Stomach (tissue), 9 donors: ENCODE results near the gene ZNHIT1. TPM values are rescaled to one million over a fixed set of nuclear protein-coding genes. Genes with fewer than 3 reads are reported as not detected.

Experiments
- DNase-seq, 2 donors: peaks; one replicate each; pipeline versions ENCODE4 v3.0.0 to v3.0.0-alpha.2; 2013 to 2019
- H3K27ac ChIP-seq, 5 donors: fragments of 200-600 bp in 4 of 5; sonication (generic) in 4 of 5; one replicate each; pipeline ENCODE4 v1.5.1; 2013 to 2019; ENCODE audit warnings: mild to moderate bottlenecking in 1 of 5, moderate library complexity in 1 of 5
- H3K27me3 ChIP-seq, 3 donors: fragments of 200-600 bp; sonication (generic); one replicate each; pipeline ENCODE4 v1.5.1; 2017 to 2019; ENCODE audit warnings: mixed run types in 1 of 3
- H3K36me3 ChIP-seq, 4 donors: fragments of 200-600 bp; sonication (generic); 1 replicate in 3 of 4; 2 replicates in 1 of 4; pipeline ENCODE4 v1.5.1; 2016 to 2019
- H3K4me1 ChIP-seq, 4 donors: fragments of 200-600 bp; sonication (generic); one replicate each; pipeline ENCODE4 v1.5.1; 2016 to 2019
- H3K4me3 ChIP-seq, 4 donors: fragments of 200-600 bp; sonication (generic) in 3 of 4; one replicate each; pipeline ENCODE4 v1.5.1; 2016 to 2019; ENCODE audit warnings: mild to moderate bottlenecking in 1 of 4
- H3K9me3 ChIP-seq, 4 donors: fragments of 200-600 bp; sonication (generic); one replicate each; pipeline ENCODE4 v1.5.1; 2016 to 2019
- EP300 ChIP-seq: sonication (generic); formaldehyde crosslinking; IDR thresholded peaks from one replicate; pipeline ENCODE4 v1.6.1; 2017; ENCODE audit warnings: antibody characterized with exemption
- POLR2A ChIP-seq, 4 donors: fragments of 450-650 bp; IDR thresholded peaks; one replicate each; pipeline ENCODE4 v1.6.1; 2016; ENCODE audit warnings: antibody characterized with exemption in 4 of 4, control low read depth in 2 of 4, mild to moderate bottlenecking in 1 of 4, moderate library complexity in 1 of 4
- POLR2AphosphoS5 ChIP-seq, 3 donors: sonication (generic); formaldehyde crosslinking; IDR thresholded peaks; one replicate each; pipeline ENCODE4 v1.6.1; 2016; ENCODE audit warnings: antibody characterized with exemption in 3 of 3
- WGBS, 5 donors: extraction: QIAGEN DNeasy Blood & Tissue Kit in 3 of 5; methylation state at CpG; one replicate each; pipeline versions ENCODE4 v1.1.5 to v1.1.7; 2013 to 2018; 5-methylcytosine and 5-hydroxymethylcytosine counted together
- intact Hi-C: fragments of 100-400 bp; cut with DNase I; formaldehyde crosslinking; loops from one replicate; pipeline ENCODE4 v1.15.1; 2023; ENCODE audit warnings: low total_unique reads
- polyA plus RNA-seq, 3 donors: library from polyadenylated mRNA; stranded (reverse); fragments of 200-250 nt; gene quantifications; one replicate each; pipeline ENCODE4 v1.2.3, GENCODE V29; 2013
- total RNA-seq, 5 donors: library from RNA; depleted of rRNA; stranded (reverse); fragments of >200 nt; gene quantifications; one replicate each; pipeline versions ENCODE4 v1.1.0 to v1.2.3, GENCODE V29; 2014 to 2016
- TF ChIP-seq, protein P1 (sequence below), 7 experiments: fragments of 450-650 bp in 4 of 7; fragments of 200-600 bp in 3 of 7; sonication (generic) in 3 of 7; IDR thresholded peaks; one replicate each; pipeline ENCODE4 v1.5.1; 2016 to 2019; ENCODE audit warnings: antibody characterized with exemption in 7 of 7, control low read depth in 2 of 7, mild to moderate bottlenecking in 1 of 7
- donor health status: healthy with polysubstance abuse.
- donor health status: Bipolar disorder and iron deficiency.
- donor health status: healthy.

ZNHIT1 gene
- total and polyA plus RNA-seq, 8 donors, result 22.8 to 170 (median 115) TPM

DNA sequence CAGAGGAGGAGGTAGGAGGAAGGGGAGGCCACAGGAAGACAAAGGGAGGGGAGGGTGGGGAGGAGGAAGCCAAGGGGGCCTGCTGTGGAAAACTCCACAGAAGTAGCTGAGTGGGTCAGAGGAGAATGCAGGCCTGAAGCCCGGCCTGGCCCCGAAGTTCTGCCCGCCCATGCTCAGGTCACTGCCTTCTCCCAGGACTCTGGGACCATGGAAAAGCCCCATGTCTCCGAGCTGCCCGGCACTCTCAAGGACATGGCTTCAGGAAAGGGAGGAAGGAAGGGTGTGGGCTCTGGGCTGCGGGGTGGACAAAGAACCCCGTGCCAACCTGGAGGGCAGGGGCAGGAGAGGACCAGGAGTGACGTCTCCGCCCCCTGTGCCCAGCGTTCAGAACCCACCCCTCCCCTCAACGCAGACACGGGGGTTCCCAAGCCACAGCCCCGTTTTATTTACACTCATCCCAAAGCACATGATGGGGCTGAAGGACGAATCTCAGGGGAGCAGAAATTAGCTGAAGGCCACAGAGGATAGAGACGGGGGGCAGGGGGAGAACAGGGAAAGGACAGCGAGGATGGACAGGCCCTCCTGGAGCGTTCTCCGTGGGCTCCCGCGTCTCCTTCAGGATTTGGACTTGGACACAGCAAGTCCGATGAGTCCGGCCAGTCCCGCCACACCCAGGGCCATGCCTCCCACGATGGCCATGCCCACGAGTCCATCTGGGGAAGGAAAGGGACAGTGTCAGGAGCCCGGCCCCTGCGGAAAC is 21.4 kb downstream of the ZNHIT1 start:
- Histone ChIP-seq H3K9me3 (no peaks in the 10 kb centered on the region), H3K4me1 (peaks cover 18 to 83% (median 56%) of the 10 kb centered on the region in 4 donors), H3K36me3 (peaks cover 18 to 61% (median 53%) of the 10 kb centered on the region in 4 donors), H3K4me3 (no peak overlapping the region), H3K27me3 (no peaks in the 10 kb centered on the region), H3K27ac (peak overlapping the region; percentile 42 to 82 (median 63))
- TF ChIP-seq POLR2AphosphoS5 (IDR thresholded peaks at IDR 0.05), result no peak
- TF ChIP-seq, protein P1, sequence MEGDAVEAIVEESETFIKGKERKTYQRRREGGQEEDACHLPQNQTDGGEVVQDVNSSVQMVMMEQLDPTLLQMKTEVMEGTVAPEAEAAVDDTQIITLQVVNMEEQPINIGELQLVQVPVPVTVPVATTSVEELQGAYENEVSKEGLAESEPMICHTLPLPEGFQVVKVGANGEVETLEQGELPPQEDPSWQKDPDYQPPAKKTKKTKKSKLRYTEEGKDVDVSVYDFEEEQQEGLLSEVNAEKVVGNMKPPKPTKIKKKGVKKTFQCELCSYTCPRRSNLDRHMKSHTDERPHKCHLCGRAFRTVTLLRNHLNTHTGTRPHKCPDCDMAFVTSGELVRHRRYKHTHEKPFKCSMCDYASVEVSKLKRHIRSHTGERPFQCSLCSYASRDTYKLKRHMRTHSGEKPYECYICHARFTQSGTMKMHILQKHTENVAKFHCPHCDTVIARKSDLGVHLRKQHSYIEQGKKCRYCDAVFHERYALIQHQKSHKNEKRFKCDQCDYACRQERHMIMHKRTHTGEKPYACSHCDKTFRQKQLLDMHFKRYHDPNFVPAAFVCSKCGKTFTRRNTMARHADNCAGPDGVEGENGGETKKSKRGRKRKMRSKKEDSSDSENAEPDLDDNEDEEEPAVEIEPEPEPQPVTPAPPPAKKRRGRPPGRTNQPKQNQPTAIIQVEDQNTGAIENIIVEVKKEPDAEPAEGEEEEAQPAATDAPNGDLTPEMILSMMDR (IDR thresholded peaks at IDR 0.05), result no peak
- no peak for TF ChIP-seq POLR2A (IDR thresholded peaks at IDR 0.05)
- TF ChIP-seq EP300, result no peak
- whole genome bisulfite sequencing, 5 donors, result 63 to 76% (median 68%) methylated on average over 22 to 27 of the region's 27 CpGs
- no peak for DNase-seq
- intact Hi-C loops, result no loop called here

DNA sequence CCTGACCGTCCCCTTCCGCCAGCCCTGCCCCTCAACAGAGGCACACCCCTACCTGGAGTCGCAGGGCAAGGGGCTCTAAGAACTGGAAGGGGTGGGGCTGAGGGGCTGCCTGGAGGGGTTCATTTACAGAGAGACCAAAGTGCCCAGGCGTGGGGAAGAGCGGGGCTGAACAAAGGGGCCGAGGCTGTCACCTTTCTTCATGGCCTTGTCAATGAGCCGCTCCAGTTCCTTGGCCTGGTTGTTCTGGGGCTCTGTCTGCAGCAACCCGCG is 21.9 kb downstream of the ZNHIT1 start:
- TF ChIP-seq POLR2AphosphoS5 (IDR thresholded peaks at IDR 0.05), result no peak
- no peak for TF ChIP-seq EP300
- TF ChIP-seq, protein P1 (IDR thresholded peaks at IDR 0.05), result no peak
- no peak for TF ChIP-seq POLR2A (IDR thresholded peaks at IDR 0.05)
- WGBS, 5 donors, result 80 to 94% (median 91%) methylated on average over 6 to 9 of the region's 9 CpGs
- Histone ChIP-seq H3K9me3 (no peaks in the 10 kb centered on the region), H3K4me1 (peaks cover 16 to 78% (median 53%) of the 10 kb centered on the region in 4 donors), H3K4me3 (no peak overlapping the region), H3K27ac (peak overlapping the region in 4 of 5 donors; percentile 50 to 82 (median 68)), H3K27me3 (no peaks in the 10 kb centered on the region), H3K36me3 (peaks cover 18 to 61% (median 53%) of the 10 kb centered on the region in 4 donors)
- intact Hi-C loops, result no loop called here
- no peak for DNase-seq

DNA sequence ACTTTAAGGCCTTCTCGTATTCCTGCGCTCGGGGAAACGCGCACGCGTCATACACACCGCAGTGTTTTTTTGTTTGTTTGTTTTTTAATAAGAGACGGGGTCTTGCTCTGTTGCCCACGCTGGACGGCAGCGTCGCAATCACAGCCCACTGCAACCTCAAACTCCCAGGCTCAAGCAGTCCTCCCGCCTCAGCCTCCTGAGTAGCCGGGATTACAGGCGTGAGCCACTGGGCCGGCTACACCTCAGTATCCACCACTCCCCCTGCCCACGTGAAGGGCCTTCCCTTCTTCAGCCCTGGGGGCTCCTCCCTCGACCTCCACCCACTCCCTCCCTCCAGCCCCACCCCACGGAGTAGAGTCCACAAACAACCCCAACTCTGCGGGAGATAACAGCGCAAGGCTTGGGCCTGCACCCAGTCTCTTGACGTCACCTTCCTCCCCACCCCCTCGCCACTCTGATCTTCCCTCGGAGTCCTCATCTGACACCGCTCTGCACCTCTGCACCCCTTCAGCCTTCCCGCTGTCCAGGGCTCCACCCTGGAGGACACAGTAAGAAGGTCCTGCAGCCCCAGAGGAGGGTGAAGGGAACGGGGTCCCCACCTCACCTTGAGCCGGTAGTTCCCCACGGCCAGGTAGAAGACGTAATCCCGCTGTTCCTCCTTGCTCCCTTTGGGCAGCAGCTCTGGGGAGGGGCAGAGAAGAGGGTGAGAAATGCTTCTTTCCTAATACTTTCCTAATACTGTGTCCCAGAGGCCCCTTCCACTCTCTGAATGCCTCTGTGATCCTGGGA is 22.5 kb downstream of the ZNHIT1 start:
- intact Hi-C loops, result no loop called here
- Histone ChIP-seq H3K27me3 (no peaks in the 10 kb centered on the region), H3K4me1 (peaks cover 14 to 76% (median 57%) of the 10 kb centered on the region in 4 donors), H3K9me3 (no peaks in the 10 kb centered on the region), H3K4me3 (no peak overlapping the region), H3K27ac (peak overlapping the region in 4 of 5 donors; percentile 50 to 82 (median 68)), H3K36me3 (peaks cover 18 to 61% (median 53%) of the 10 kb centered on the region in 4 donors)
- WGBS, 5 donors, result 74 to 81% (median 78%) methylated on average over 32 of the region's 32 CpGs
- DNase-seq, result peak in 1 of 2 donors; percentile 76
- TF ChIP-seq EP300, result no peak
- no peak for TF ChIP-seq POLR2AphosphoS5 (IDR thresholded peaks at IDR 0.05)
- TF ChIP-seq, protein P1 (IDR thresholded peaks at IDR 0.05), result no peak
- no peak for TF ChIP-seq POLR2A (IDR thresholded peaks at IDR 0.05)

DNA sequence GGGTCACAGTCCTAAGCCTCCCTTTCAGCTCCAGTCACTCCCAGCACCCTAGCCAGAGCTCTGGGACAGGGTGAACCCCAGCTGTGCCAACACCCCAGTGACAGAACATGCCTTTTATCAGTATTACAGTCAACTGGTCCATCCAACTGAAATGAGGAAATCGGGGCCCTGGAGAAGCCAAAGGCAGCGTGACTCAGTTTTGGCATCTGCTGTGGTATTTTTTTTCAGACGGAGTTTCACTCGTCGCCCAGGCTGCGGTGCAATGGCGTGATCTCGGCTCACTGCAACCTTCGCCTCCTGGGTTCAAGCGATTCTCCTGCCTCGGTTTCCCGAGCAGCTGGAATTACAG is 23.0 kb downstream of the ZNHIT1 start:
- DNase-seq, result no peak
- TF ChIP-seq EP300, result no peak
- TF ChIP-seq, protein P1 (IDR thresholded peaks at IDR 0.05), result no peak
- TF ChIP-seq POLR2A (IDR thresholded peaks at IDR 0.05), result no peak
- TF ChIP-seq POLR2AphosphoS5 (IDR thresholded peaks at IDR 0.05), result no peak
- Histone ChIP-seq H3K4me3 (no peak overlapping the region), H3K9me3 (no peaks in the 10 kb centered on the region), H3K27ac (peak overlapping the region in 3 of 5 donors; percentile 31 to 82 (median 63)), H3K27me3 (no peaks in the 10 kb centered on the region), H3K4me1 (peaks cover 17 to 79% (median 63%) of the 10 kb centered on the region in 4 donors), H3K36me3 (peaks cover 18 to 56% (median 50%) of the 10 kb centered on the region in 4 donors)
- intact Hi-C loops, result no loop called here
- 77 to 90% (median 88%) methylated on average over 12 of the region's 12 CpGs for WGBS, 5 donors
